Measurements from ENCODE around the gene DNAH12.
"Not testable (repeated sequence)": the region's sequence is repeated elsewhere in the genome, so short reads cannot be mapped to it uniquely, and the experiment has no call there.

Gene DNAH12

GRCh38 chr3:57397175-57398026 is 146.7 kb downstream of the DNAH12 start:
- DNase-seq = peak in 1 of 2 experiments; percentile 1

- DNase-seq = no peak
These were observed 150.2 kb downstream of the DNAH12 start for GRCh38 chr3:57393977-57394376.

- DNase-seq = no peak
These were observed 152.4 kb downstream of the DNAH12 start for GRCh38 chr3:57391767-57392166.

- no peak for DNase-seq
These were observed 154.9 kb downstream of the DNAH12 start for GRCh38 chr3:57389271-57389670.

GRCh38 chr3:57386307-57386706 is 157.8 kb downstream of the DNAH12 start:
- no peak for DNase-seq

- DNase-seq = no peak
These were observed 158.6 kb downstream of the DNAH12 start for GRCh38 chr3:57385498-57385897.

GRCh38 chr3:57383838-57384237 is 160.3 kb downstream of the DNAH12 start:
- DNase-seq = no peak

GRCh38 chr3:57383406-57383805 is 160.7 kb downstream of the DNAH12 start:
- DNase-seq = no peak

GRCh38 chr3:57382933-57383332 is 161.2 kb downstream of the DNAH12 start:
- DNase-seq = no peak

- DNase-seq = no peak
These were observed 173.8 kb downstream of the DNAH12 start for GRCh38 chr3:57370341-57370740.

- DNase-seq = not testable (repeated sequence)
These were observed 179.1 kb downstream of the DNAH12 start for GRCh38 chr3:57365089-57365488.

- DNase-seq = not testable (repeated sequence)
These were observed 187.9 kb downstream of the DNAH12 start for GRCh38 chr3:57356275-57356674.

GRCh38 chr3:57354768-57355167 is 189.4 kb downstream of the DNAH12 start:
- no peak for DNase-seq

- no peak for DNase-seq
These were observed 193.9 kb downstream of the DNAH12 start for GRCh38 chr3:57350271-57350670.

- not testable (repeated sequence) for DNase-seq
These were observed 205.0 kb downstream of the DNAH12 start for GRCh38 chr3:57339071-57339642.

- DNase-seq = not testable (repeated sequence)
These were observed 205.7 kb downstream of the DNAH12 start for GRCh38 chr3:57338272-57339070.

- no peak for DNase-seq
These were observed 208.7 kb downstream of the DNAH12 start for GRCh38 chr3:57335283-57335938.

- DNase-seq = peak; percentile 27 to 45
These were observed 213.0 kb downstream of the DNAH12 start for GRCh38 chr3:57331078-57331610.

- DNase-seq = not testable (repeated sequence)
These were observed 217.6 kb downstream of the DNAH12 start for GRCh38 chr3:57326498-57326897.

GRCh38 chr3:57314204-57314603 is 229.9 kb downstream of the DNAH12 start:
- DNase-seq = no peak

GRCh38 chr3:57309769-57310360 is 234.3 kb downstream of the DNAH12 start:
- no peak for DNase-seq

- DNase-seq = not testable (repeated sequence)
These were observed 240.6 kb downstream of the DNAH12 start for GRCh38 chr3:57303520-57303919.

Measured in NCI-H1930 (cell line).